ENCODE data around the gene PRSS33.

The PRSS33 gene

GRCh38 chr16:2743007-2743810, 44.2 kb downstream of the PRSS33 start:
- no peak for TF ChIP-seq CTCF (IDR thresholded peaks at IDR 0.05; ENCODE audit: borderline replicate concordance, control extremely low read depth, extremely low read depth, insufficient read depth, missing control alignments)
- in situ Hi-C loops (cut with MboI; ENCODE audit: low sequenced_read_pairs, unreplicated experiment), result no loop called here
- DNase-seq (ENCODE audit: low spot score), result no peak

GRCh38 chr16:2742323-2743006, 44.9 kb downstream of the PRSS33 start:
- in situ Hi-C loops (cut with MboI; ENCODE audit: low sequenced_read_pairs, unreplicated experiment), result no loop called here
- no peak for TF ChIP-seq CTCF (IDR thresholded peaks at IDR 0.05; ENCODE audit: borderline replicate concordance, control extremely low read depth, extremely low read depth, insufficient read depth, missing control alignments)

GRCh38 chr16:2741168-2741567, 46.2 kb downstream of the PRSS33 start:
- in situ Hi-C loops (cut with MboI; ENCODE audit: low sequenced_read_pairs, unreplicated experiment), result no loop called here
- TF ChIP-seq CTCF (IDR thresholded peaks at IDR 0.05; ENCODE audit: borderline replicate concordance, control extremely low read depth, extremely low read depth, insufficient read depth, missing control alignments), result no peak
- no peak for DNase-seq (ENCODE audit: low spot score)

More at GRCh38 chr16:2742323-2743006, 44.9 kb downstream of the PRSS33 start:
- DNase-seq (ENCODE audit: low spot score), result no peak

GRCh38 chr16:2740476-2740875, 46.9 kb downstream of the PRSS33 start:
- in situ Hi-C loops (cut with MboI; ENCODE audit: low sequenced_read_pairs, unreplicated experiment), result no loop called here
- TF ChIP-seq CTCF (IDR thresholded peaks at IDR 0.05; ENCODE audit: borderline replicate concordance, control extremely low read depth, extremely low read depth, insufficient read depth, missing control alignments), result no peak
- DNase-seq (ENCODE audit: low spot score), result no peak

GRCh38 chr16:2739625-2740430, 47.5 kb downstream of the PRSS33 start:
- in situ Hi-C loops (cut with MboI; ENCODE audit: low sequenced_read_pairs, unreplicated experiment), result no loop called here
- DNase-seq (ENCODE audit: low spot score), result no peak
- no peak for TF ChIP-seq CTCF (IDR thresholded peaks at IDR 0.05; ENCODE audit: borderline replicate concordance, control extremely low read depth, extremely low read depth, insufficient read depth, missing control alignments)

- DNase-seq (ENCODE audit: low spot score), result no peak
- in situ Hi-C loops (cut with MboI; ENCODE audit: low sequenced_read_pairs, unreplicated experiment), result no loop called here
- TF ChIP-seq CTCF (IDR thresholded peaks at IDR 0.05; ENCODE audit: borderline replicate concordance, control extremely low read depth, extremely low read depth, insufficient read depth, missing control alignments), result no peak
Measured at GRCh38 chr16:2738615-2739014, 48.7 kb downstream of the PRSS33 start.

Measured in GM13976 (cell line).